ENCODE results near the gene CDHR2.

Gene CDHR2

DNA sequence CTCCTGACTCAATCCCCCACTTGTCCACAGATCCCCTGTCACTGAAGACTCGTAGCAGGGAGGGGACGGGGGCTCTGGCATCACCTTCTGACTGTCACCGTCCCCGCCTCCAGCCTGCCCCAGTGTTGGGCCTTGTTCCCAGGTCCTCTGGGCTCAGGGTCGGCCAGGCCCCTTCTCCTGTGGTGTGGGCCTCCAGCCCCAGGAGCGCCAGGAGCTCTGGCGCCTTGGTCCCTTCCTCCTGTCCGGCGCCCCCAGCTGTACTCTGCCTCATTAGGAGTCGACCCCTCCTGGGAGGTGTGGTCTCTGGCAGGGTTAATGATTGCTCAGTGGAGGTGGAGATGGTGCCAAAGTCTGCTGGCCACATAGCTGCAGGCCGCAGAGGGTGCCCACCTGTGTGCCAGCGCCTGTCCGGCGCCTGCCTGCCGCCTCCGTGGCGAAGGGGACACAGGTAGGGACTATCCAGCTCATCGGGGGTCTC is at the start of gene CDHR2:
TSS of gene CDHR2 (plus strand) at position 376 of the 478 bp plus-strand sequence. CDS start 16,011 bp downstream, outside the sequence.
- no peak for TF ChIP-seq POLR2A (IDR thresholded peaks at IDR 0.05; ENCODE audit: low read depth, low read length)
- FAIRE-seq (no peak), DNase-seq (ENCODE audit: insufficient read length, low spot score) (no peak)

DNA sequence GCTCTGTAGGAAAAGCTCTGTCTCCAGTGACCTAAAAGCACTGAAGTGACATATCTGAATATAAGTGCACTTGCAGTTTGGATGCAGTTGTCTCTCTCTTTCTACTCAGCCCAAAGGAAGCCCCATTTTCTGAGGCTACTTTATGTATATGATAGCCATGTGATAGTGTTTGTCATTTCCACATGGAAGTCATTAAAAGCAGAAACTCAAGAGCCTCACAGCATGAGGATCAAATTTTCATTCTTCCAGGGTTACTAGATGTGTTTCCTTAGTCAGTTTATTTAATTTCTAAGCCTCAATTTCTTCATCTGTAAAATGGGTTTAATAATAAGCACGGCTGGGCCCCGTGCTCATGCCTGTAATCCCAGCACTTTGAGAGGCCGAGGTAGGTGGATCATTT is 48.6 kb upstream of the CDHR2 start:
- DNase-seq (ENCODE audit: insufficient read length, low spot score) (no peak), FAIRE-seq (no peak)
- TF ChIP-seq POLR2A (IDR thresholded peaks at IDR 0.05; ENCODE audit: low read depth, low read length): no peak

GRCh38 chr5:176501333-176501732 is 47.8 kb upstream of the CDHR2 start:
- TF ChIP-seq POLR2A (IDR thresholded peaks at IDR 0.05; ENCODE audit: low read depth, low read length): no peak
- DNase-seq (ENCODE audit: insufficient read length, low spot score) (no peak), FAIRE-seq (peak; percentile 64)

DNA sequence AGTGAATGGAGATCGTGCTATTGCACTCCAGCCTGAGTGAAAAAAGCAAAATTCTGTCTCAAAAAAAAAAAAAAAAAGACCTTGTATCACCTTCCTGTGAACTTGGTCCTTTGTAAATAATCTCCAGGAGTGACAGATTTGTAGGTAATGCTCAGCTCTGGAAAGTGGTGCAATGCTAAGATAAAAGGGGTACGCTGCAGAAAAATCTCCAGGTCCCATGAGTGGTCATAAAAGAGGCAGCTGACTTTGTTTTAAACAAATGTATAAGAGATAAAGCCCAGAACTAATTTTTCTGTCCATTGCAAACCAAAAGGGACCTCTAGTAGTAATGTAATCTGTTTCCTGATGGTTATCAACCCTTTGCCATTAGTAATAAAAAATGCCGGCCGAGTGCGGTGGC is 45.6 kb upstream of the CDHR2 start:
- FAIRE-seq (no peak), DNase-seq (ENCODE audit: insufficient read length, low spot score) (no peak)
- TF ChIP-seq POLR2A (IDR thresholded peaks at IDR 0.05; ENCODE audit: low read depth, low read length): no peak

DNA sequence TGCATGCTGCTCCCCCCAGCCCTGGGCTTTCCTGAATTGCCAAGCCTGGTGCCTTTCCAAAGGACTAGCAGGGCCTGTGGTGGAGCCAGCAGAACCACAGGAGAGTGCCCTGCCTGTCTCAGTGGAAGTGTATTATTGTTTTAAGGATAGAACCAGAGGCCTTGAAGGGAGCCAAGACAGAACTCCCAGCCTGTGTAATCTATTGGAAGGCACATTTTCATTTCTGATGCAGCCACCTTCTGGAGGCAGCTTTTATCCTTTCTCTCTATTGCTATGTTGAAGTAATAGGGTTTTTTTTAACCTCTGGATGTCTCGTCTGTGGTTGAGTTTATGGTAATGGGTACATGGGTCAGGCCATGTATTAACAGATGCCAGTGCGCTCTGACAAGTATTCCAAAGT is 41.2 kb upstream of the CDHR2 start:
- FAIRE-seq (no peak), DNase-seq (ENCODE audit: insufficient read length, low spot score) (no peak)
- no peak for TF ChIP-seq POLR2A (IDR thresholded peaks at IDR 0.05; ENCODE audit: low read depth, low read length)

GRCh38 chr5:176508603-176509002 is 40.5 kb upstream of the CDHR2 start:
- TF ChIP-seq POLR2A (IDR thresholded peaks at IDR 0.05; ENCODE audit: low read depth, low read length): no peak
- DNase-seq (ENCODE audit: insufficient read length, low spot score): no peak
- FAIRE-seq: no peak

- DNase-seq (ENCODE audit: insufficient read length, low spot score) (no peak), FAIRE-seq (no peak)
- no peak for TF ChIP-seq POLR2A (IDR thresholded peaks at IDR 0.05; ENCODE audit: low read depth, low read length)
Observed at GRCh38 chr5:176513788-176514187, 35.4 kb upstream of the CDHR2 start.

- FAIRE-seq: no peak
Observed at GRCh38 chr5:176514244-176514950, 34.7 kb upstream of the CDHR2 start.

DNA sequence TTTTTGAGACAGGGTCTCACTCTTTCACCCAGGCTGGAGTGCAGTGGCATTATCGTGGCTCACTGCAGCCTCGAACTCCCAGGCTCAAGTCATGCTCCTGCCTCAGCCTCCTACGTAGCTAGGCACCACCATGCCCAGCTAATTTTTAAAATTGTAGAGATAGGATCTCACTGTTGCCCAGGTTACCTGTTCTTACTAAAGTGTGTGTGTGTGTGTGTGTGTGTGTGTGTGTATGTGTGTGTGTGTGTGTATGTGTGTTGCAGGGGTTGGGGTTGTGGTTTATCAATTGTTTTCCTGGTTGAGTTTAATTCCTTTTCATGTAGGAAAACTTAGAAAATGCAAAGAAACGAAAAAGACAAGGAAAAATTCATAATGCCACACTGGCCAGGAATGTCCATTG is 33.7 kb upstream of the CDHR2 start:
- no peak for TF ChIP-seq POLR2A (IDR thresholded peaks at IDR 0.05; ENCODE audit: low read depth, low read length)
- no peak for DNase-seq (ENCODE audit: insufficient read length, low spot score)
- FAIRE-seq: no peak

More at GRCh38 chr5:176514244-176514950, 34.7 kb upstream of the CDHR2 start:
- no peak for TF ChIP-seq POLR2A (IDR thresholded peaks at IDR 0.05; ENCODE audit: low read depth, low read length)
- no peak for DNase-seq (ENCODE audit: insufficient read length, low spot score)

DNA sequence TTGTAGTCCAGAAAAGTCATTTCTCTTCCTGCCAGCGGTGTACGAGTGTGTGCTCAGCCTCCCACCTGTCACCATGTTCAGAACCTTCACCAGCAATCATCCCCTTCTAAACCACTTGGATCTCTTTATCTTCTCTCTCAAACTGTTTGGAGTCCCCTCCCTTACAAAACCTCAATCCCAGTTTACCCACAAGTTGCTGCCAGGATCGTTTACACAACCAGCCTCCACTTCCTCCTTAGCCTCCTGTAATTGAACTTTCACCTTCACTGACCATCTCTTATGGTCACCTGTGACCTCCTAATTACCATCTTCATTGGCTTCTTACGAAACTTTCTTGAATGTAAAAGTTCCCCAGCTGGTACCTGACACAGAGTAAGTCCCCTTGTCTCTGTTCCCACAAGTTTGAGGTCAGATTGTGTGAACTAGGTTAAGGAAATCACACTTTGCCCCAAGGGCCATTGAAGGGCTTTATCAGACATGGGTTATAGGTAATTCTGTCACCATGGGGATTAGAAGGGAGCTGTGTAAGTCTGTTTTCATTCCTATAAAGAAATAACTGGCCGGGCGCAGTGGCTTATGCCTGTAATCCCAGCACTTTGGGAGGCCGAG is 32.0 kb upstream of the CDHR2 start:
- FAIRE-seq: no peak
- no peak for TF ChIP-seq POLR2A (IDR thresholded peaks at IDR 0.05; ENCODE audit: low read depth, low read length)
- no peak for DNase-seq (ENCODE audit: insufficient read length, low spot score)

DNA sequence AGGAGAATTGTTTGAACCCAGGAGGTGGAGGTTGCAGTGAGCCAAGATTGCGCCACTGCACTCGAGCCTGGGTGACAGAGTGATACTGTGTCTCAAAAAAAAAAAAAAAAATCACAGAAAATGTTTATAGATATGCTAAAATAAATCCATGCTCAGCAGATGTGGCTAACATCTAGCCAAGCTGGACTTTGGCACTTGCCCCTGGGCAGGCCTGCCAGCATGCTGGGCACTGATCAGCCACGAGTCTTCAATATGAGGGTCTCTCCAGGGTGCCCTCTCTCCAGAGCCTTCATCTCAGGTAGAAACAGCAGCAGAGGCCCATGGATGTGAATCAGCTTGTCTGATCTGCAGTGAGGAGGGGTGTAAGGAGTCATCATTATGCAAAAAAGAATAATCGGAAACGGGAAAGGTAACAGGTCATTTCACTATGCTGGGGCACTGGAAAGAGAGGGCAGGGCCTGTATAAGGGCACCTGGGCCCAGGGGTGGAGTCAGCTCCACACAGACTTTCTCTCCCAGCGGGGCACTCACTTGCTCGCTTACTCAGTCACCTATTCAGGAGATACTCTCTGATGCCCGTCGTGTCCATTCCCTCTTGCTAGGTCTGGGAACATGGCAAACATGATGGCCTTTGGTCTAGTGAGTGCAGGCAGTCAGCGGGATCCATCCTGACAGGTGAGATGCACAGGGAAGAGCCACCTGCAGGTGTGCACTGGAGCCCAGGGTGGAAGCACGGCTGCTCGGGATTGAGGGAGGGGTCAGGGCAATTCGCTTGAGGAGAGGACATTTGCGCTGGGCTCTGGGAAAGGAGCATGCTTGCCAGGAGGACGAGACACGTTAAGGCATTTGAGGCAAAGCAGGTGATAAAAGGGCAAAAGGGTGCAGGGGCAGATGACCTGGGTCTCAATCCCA is 29.1 kb upstream of the CDHR2 start:
- no peak for TF ChIP-seq POLR2A (IDR thresholded peaks at IDR 0.05; ENCODE audit: low read depth, low read length)
- no peak for DNase-seq (ENCODE audit: insufficient read length, low spot score)
- no peak for FAIRE-seq

DNA sequence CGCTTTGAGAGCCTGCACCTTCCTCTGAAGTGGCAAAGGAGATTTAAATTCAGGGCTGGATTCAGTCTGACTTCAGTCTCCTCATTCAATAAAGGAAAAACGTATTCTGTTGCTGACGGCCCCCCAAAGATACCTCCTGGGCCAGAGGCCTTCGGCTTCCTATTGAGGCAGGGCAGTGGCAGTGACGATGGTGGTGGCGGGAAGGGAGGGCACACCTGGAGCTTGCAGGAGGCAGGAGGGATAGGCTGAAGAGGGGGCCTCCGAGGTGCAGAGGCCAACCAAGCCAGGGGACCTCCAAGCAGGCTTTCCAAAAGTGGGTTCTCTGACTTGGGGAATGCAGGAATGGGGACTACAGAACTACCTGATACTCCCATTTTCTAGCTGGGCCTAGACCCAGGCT is 27.9 kb upstream of the CDHR2 start:
- DNase-seq (ENCODE audit: insufficient read length, low spot score) (no peak), FAIRE-seq (no peak)
- TF ChIP-seq POLR2A (IDR thresholded peaks at IDR 0.05; ENCODE audit: low read depth, low read length): no peak

GRCh38 chr5:176521699-176522263 is 27.4 kb upstream of the CDHR2 start:
- no peak for TF ChIP-seq POLR2A (IDR thresholded peaks at IDR 0.05; ENCODE audit: low read depth, low read length)
- FAIRE-seq: no peak
- DNase-seq (ENCODE audit: insufficient read length, low spot score): no peak

- FAIRE-seq: no peak
- no peak for TF ChIP-seq POLR2A (IDR thresholded peaks at IDR 0.05; ENCODE audit: low read depth, low read length)
- no peak for DNase-seq (ENCODE audit: insufficient read length, low spot score)
Observed at GRCh38 chr5:176524138-176524537, 25.0 kb upstream of the CDHR2 start.
